Measurements from ENCODE around the gene RPLP1.
"Not testable (repeated sequence)": the region's sequence is repeated elsewhere in the genome, so short reads cannot be mapped to it uniquely, and the experiment has no call there.

The RPLP1 gene

DNA sequence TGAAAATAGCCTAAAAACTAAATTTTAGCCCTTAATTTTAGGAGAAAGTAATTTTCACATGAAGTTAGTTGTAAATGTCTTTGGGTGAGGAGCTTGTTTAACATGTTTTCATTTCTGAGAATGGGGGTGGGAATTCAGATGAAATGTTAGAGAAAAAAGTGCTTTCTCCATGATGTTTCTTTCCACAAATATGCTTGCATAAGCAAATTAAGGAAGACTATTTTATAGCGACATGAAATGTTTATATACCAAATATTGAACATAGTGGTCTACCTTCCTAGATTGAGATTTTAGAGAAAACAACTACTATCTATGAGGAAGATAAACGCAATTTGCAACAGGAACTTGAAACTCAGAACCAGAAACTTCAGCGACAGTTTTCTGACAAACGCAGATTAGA, 13.0 kb upstream of the RPLP1 start:
- Histone ChIP-seq H3K27ac (replicated peaks) (peak overlapping the region; percentile 61), H3K27me3 (ENCODE audit: insufficient read depth, poor library complexity, severe bottlenecking) (no peaks in the 10 kb centered on the region), H3K4me3 (replicated peaks; ENCODE audit: insufficient read depth, low read length) (no peak overlapping the region)
- TF ChIP-seq, protein P1, sequence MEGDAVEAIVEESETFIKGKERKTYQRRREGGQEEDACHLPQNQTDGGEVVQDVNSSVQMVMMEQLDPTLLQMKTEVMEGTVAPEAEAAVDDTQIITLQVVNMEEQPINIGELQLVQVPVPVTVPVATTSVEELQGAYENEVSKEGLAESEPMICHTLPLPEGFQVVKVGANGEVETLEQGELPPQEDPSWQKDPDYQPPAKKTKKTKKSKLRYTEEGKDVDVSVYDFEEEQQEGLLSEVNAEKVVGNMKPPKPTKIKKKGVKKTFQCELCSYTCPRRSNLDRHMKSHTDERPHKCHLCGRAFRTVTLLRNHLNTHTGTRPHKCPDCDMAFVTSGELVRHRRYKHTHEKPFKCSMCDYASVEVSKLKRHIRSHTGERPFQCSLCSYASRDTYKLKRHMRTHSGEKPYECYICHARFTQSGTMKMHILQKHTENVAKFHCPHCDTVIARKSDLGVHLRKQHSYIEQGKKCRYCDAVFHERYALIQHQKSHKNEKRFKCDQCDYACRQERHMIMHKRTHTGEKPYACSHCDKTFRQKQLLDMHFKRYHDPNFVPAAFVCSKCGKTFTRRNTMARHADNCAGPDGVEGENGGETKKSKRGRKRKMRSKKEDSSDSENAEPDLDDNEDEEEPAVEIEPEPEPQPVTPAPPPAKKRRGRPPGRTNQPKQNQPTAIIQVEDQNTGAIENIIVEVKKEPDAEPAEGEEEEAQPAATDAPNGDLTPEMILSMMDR (IDR thresholded peaks at IDR 0.05; ENCODE audit: insufficient read depth, low read length) = no peak
- no peak for DNase-seq (ENCODE audit: low read depth in 1 of 2, low spot score in 1 of 2)

DNA sequence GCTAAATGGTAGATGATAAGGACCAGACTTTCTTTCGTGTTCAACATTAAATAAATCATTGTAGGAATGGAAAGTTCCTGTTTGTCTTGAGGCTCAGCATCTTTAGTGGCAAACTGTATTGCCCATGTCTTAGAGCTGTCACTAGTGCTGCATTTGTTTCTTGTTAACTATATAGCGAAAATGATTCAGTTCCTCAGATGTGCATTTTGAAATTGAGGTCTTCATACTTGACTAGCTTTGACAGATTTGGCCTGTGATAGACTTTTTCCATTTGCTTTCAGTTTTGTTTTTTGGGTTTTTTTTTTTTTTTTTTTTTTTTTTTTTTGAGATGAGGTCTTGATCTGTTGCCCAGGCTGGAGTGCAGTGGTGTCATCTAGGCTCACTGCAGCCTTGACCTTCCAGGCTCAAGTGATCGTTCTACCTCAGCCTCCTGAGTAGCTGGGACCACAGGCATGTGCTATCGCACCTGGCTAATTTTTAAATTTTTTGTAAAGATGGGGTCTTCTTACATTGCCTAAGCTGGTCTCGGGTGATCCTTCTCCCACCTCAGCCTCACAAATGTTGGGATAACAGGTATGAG, 9.5 kb upstream of the RPLP1 start:
- no peaks in the 10 kb centered on the region for H3K27me3 ChIP-seq (ENCODE audit: insufficient read depth, poor library complexity, severe bottlenecking)
- no peak overlapping the region for H3K27ac ChIP-seq (replicated peaks)
- TF ChIP-seq, protein P1 (IDR thresholded peaks at IDR 0.05; ENCODE audit: insufficient read depth, low read length) = no peak
- TF ChIP-seq SPI1 (IDR thresholded peaks at IDR 0.05; ENCODE audit: borderline replicate concordance, low read depth) (no peak), GABPA (IDR thresholded peaks at IDR 0.05; ENCODE audit: low read depth) (no peak), POLR2AphosphoS5 (IDR thresholded peaks at IDR 0.05; ENCODE audit: low read depth) (no peak)
- TF ChIP-seq, protein P2, sequence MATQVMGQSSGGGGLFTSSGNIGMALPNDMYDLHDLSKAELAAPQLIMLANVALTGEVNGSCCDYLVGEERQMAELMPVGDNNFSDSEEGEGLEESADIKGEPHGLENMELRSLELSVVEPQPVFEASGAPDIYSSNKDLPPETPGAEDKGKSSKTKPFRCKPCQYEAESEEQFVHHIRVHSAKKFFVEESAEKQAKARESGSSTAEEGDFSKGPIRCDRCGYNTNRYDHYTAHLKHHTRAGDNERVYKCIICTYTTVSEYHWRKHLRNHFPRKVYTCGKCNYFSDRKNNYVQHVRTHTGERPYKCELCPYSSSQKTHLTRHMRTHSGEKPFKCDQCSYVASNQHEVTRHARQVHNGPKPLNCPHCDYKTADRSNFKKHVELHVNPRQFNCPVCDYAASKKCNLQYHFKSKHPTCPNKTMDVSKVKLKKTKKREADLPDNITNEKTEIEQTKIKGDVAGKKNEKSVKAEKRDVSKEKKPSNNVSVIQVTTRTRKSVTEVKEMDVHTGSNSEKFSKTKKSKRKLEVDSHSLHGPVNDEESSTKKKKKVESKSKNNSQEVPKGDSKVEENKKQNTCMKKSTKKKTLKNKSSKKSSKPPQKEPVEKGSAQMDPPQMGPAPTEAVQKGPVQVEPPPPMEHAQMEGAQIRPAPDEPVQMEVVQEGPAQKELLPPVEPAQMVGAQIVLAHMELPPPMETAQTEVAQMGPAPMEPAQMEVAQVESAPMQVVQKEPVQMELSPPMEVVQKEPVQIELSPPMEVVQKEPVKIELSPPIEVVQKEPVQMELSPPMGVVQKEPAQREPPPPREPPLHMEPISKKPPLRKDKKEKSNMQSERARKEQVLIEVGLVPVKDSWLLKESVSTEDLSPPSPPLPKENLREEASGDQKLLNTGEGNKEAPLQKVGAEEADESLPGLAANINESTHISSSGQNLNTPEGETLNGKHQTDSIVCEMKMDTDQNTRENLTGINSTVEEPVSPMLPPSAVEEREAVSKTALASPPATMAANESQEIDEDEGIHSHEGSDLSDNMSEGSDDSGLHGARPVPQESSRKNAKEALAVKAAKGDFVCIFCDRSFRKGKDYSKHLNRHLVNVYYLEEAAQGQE (IDR thresholded peaks at IDR 0.05; ENCODE audit: insufficient replicate concordance, low read depth) = no peak
- no peak overlapping the region for H3K4me3 ChIP-seq (replicated peaks; ENCODE audit: insufficient read depth, low read length)
- DNase-seq (ENCODE audit: low read depth in 1 of 2, low spot score in 1 of 2) = no peak

DNA sequence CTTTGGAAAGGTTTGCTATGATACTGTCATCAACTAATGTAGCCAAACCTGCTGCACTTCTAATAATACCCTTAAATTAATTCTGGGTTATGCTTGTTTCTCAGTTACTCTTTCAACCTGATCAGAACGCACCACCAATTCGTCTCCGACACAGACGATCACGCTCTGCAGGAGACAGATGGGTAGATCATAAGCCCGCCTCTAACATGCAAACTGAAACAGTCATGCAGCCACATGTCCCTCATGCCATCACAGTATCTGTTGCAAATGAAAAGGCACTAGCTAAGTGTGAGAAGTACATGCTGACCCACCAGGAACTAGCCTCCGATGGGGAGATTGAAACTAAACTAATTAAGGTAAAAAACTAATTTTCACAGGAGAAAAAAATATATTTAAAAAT, 7.9 kb upstream of the RPLP1 start:
- Histone ChIP-seq H3K4me3 (replicated peaks; ENCODE audit: insufficient read depth, low read length) (no peak overlapping the region), H3K27ac (replicated peaks) (no peak overlapping the region)

DNA sequence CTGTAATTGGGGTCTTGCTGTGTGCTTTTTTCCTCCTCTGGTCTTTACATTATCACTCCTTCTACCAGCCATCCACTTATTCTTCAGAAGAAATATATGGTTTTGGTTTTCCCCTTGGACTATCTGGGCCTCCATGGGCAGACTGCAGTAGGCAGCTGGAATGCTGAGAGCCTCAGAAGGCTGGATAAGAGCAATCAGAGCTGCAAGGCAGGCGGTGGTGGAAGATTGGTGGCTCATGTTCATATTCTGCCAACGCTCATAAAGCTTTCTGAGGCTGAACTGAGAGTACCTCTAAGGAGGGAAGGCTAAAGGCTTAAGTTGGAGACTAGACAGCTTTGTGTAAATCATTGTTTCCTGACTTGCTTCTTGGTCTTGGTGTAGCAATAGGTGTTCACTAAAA, 5.7 kb upstream of the RPLP1 start:
- no peaks in the 10 kb centered on the region for H3K27me3 ChIP-seq (ENCODE audit: insufficient read depth, poor library complexity, severe bottlenecking)
- no peak overlapping the region for H3K4me3 ChIP-seq (replicated peaks; ENCODE audit: insufficient read depth, low read length)
- TF ChIP-seq SPI1 (IDR thresholded peaks at IDR 0.05; ENCODE audit: borderline replicate concordance, low read depth) (no peak), POLR2AphosphoS5 (IDR thresholded peaks at IDR 0.05; ENCODE audit: low read depth) (no peak), GABPA (IDR thresholded peaks at IDR 0.05; ENCODE audit: low read depth) (no peak)
- TF ChIP-seq, protein P1 (IDR thresholded peaks at IDR 0.05; ENCODE audit: insufficient read depth, low read length) = no peak
- TF ChIP-seq, protein P2 (IDR thresholded peaks at IDR 0.05; ENCODE audit: insufficient replicate concordance, low read depth) = no peak
- no peak overlapping the region for H3K27ac ChIP-seq (replicated peaks)
- no peak for DNase-seq (ENCODE audit: low read depth in 1 of 2, low spot score in 1 of 2)

More for the DNA sequence above, 7.9 kb upstream of the RPLP1 start:
- no peak for DNase-seq (ENCODE audit: low read depth in 1 of 2, low spot score in 1 of 2)
- TF ChIP-seq POLR2AphosphoS5 (IDR thresholded peaks at IDR 0.05; ENCODE audit: low read depth) = no peak
- TF ChIP-seq, protein P2 (IDR thresholded peaks at IDR 0.05; ENCODE audit: insufficient replicate concordance, low read depth) = no peak
- no peaks in the 10 kb centered on the region for H3K27me3 ChIP-seq (ENCODE audit: insufficient read depth, poor library complexity, severe bottlenecking)

DNA sequence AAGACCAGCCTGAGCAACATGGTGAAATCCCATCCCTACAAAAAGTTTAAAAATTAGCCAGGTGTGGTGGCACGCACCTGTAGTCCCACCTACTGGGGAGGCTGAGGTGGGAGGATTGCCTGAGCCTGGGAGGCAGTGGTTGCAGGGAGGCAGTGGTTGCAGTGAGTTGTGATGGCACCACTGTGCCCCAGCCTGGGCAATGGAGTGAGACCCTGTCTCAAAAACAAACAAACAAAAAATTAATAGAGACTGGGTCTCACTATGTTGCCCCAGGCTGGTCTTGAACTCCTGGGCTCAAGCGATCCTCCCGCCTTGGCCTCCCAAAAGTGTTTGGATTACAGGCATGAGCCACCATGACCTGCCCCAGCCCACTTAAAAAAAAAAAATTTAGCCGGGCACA, 2.4 kb upstream of the RPLP1 start:
- not testable (repeated sequence) for H3K27me3 ChIP-seq (ENCODE audit: insufficient read depth, poor library complexity, severe bottlenecking); H3K27ac ChIP-seq (replicated peaks); DNase-seq (ENCODE audit: low read depth in 1 of 2, low spot score in 1 of 2); H3K4me3 ChIP-seq (replicated peaks; ENCODE audit: insufficient read depth, low read length)
